Breast epithelium (tissue), 3 donors: Measurements from ENCODE around the gene C9orf152.

Source experiments
- POLR2A ChIP-seq: fragments of 450-650 bp; IDR thresholded peaks from one replicate; pipeline ENCODE4 v1.6.1; 2016; ENCODE audit warnings: antibody characterized with exemption, mild to moderate bottlenecking, moderate library complexity
- POLR2AphosphoS5 ChIP-seq, 3 donors: sonication (generic); formaldehyde crosslinking; IDR thresholded peaks; one replicate each; pipeline ENCODE4 v1.6.1; 2017; ENCODE audit warnings: antibody characterized with exemption in 3 of 3
- TF ChIP-seq, protein P1 (sequence below), 3 donors: fragments of 450-650 bp; IDR thresholded peaks; one replicate each; pipeline ENCODE4 v1.5.1; 2016 to 2017; ENCODE audit warnings: antibody characterized with exemption in 3 of 3, mild to moderate bottlenecking in 3 of 3, moderate library complexity in 3 of 3

DNA sequence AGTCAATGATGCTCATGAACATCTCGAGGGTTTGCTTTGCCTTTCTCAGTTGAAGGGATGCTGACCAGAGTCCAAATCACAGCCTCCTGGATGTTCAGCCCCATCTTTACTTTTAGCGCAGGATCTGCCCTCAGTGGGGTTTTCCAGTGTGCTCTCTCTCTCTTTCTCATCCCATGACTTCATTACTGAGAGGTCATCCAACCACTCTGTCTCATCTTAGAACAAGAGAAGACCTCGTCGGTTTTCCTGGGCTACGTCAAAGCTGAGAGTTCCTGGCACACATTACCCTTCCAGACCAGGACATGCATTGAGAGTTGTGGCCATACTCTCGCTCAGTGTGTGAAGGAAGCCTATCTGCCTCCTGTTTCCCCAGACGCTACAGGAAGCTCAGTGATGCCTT, 47.3 kb downstream of the C9orf152 start:
- TF ChIP-seq, protein P1, sequence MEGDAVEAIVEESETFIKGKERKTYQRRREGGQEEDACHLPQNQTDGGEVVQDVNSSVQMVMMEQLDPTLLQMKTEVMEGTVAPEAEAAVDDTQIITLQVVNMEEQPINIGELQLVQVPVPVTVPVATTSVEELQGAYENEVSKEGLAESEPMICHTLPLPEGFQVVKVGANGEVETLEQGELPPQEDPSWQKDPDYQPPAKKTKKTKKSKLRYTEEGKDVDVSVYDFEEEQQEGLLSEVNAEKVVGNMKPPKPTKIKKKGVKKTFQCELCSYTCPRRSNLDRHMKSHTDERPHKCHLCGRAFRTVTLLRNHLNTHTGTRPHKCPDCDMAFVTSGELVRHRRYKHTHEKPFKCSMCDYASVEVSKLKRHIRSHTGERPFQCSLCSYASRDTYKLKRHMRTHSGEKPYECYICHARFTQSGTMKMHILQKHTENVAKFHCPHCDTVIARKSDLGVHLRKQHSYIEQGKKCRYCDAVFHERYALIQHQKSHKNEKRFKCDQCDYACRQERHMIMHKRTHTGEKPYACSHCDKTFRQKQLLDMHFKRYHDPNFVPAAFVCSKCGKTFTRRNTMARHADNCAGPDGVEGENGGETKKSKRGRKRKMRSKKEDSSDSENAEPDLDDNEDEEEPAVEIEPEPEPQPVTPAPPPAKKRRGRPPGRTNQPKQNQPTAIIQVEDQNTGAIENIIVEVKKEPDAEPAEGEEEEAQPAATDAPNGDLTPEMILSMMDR (IDR thresholded peaks at IDR 0.05): no peak
- TF ChIP-seq POLR2A (no peak), POLR2AphosphoS5 (IDR thresholded peaks at IDR 0.05) (no peak)
